KBM-7 (cell line): ENCODE measurements around the gene BMP7.

ENCODE experiments used
- DNase-seq: peaks from one replicate; pipeline ENCODE4 v3.0.0-alpha.2; 2015
- in situ Hi-C: fragments of 300-500 bp; cut with MboI; formaldehyde crosslinking; loops from 2 replicates; pipeline ENCODE4 v1.14.3; 2020; ENCODE audit warnings: low sequenced_read_pairs, low pct_unique_long_range_greater_than_20kb, mixed read lengths

The BMP7 gene

DNA sequence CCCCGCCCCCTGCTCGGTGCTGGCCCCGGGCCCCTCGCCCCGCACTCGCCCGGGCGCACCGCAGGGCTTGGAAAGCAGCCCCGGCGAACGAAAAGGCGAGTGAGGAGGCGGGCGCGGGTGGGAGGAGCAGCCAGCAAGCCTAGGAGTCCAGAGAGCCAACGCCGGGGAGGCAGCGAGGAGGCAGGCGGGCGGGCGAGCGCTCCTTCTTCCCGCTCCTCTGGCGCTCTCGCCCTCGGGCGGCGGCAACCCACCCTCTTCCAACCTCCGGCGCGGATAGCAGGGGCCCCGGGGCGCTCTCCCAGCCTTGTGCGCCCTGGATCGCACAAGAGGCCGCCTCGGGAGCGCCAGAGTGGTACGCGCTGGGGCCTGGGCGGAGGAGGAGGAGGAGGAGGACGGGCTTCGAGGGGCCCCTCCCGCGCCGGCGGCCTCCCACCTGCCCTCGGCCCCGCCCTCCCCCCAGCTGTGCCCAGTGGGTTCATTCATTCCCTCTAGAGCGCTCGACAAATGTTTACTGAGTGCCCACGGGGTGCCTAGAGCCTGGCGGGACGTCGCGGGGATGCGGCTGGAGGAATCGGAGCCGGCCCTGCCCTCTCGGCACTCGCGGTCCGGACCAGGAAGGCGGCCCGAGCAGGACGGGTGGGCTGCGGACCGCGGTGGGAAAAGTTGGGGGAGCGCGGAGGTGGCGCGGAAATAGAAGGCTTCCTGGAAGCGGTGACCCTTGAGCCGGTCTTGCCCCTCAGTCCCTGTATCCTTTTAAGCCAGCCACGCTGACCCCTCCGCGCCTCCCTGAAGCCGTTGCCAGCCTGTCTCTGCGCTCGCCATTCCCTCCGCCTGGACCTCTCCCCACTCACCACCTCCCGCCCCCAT is at the start of gene BMP7:
TSS of gene BMP7 (minus strand) at position 351 of the 867 bp plus-strand sequence. CDS start 519 bp downstream, outside the sequence.
- no peak for DNase-seq
- in situ Hi-C loops: no loop called here

DNA sequence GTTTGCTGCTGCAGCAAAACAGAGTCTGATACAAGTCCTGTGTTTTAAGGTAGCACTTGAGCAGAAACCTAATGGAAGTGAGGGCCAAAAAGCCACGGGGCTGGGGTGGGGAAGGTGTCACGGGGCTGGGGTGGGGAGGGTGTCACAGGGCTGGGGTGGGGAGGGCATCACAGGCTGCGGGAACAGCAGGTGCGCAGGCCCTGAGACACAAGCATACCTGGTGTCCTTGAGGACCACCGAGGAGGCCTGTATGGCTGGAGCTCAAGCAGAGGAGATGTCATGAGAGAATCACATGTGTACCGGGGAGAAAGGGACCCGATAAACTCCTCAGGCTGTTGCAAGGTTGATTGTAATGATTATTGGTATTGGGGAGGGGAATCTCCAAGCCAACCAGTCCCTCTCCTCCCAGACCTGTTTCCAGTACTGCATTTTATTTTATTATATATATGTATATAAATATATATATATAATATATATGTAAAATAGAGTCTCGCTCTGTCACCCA is 49.6 kb upstream of the BMP7 start:
- DNase-seq: no peak
- in situ Hi-C loops: no loop called here

DNA sequence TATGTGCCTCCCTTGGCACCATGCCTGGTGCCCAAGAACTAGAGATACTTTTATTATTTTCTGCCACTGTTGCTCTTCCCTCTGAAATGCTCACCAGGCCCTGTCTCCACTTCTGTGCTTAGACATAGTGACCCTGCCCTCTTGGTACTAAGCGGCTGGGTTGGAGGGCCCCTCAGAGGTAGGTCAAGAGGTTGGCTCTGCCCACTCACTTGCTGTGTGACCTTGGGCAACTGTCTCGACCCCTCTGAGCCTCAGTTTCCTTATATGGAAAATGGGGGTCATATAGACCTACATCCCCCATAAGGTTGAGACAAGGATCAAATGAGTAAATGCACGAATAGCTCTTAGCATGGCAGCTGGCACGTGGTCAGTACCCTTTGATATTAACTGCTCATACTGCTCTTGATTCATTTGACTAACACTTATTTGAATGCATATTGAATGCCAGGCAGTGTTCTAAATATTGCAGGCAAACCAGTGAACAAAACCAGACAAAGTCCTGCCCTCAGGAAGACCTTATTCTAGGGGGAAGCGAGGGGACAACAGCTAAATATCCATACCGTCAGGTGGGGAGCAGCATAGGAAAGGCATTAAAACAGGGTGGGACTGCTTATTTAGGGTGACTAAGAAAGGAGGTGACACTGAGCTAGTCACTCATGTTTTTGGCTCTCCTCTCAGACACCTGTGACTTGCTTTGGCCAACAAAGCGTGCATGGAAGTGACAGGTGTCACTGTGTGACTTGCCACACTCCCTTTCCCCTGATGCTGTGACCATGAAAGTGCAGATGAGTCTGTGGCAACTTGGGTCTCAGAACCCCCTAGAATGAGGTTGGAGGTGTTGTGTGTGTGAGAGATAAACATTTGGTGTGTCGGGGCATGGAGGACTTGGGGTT is 48.9 kb upstream of the BMP7 start:
- no peak for DNase-seq
- in situ Hi-C loops: no loop called here

DNA sequence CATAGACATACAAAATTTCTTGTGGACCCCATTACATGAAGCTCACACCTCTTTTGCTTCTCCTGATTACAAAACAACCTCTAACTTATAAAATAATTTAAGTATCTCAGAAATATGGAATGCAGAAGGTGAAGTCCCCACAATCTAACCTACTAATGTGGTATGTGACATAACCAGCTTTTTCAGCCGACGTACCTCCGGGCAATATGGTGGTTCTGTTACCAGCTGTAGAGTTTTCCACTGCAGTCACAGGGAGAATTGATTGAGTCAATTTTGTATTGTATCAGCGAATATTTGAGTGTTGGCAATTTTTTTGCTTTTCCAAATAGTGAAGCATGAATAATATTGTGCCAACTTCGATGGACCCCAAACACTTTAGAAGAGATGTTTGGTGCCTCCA is 47.5 kb upstream of the BMP7 start:
- DNase-seq: no peak
- in situ Hi-C loops: no loop called here

DNA sequence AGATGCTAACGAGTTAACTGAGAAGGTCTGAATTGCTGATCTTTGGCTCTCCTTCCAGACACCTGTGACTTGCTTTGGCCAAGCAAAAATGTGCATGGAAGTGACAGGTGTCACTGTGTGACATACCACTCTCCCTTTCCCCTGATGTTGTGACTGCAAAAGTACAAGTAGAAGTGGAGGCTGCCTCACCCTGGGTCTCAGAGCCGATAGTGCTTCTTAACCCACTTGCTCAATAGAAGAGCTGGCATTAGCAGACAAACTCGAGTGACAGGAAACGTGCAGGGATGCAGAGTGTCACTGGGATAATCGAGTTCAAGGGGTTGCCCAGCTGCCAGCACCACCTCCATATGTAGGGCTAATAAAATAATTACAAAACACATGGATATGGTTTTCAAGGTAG is 46.8 kb upstream of the BMP7 start:
- in situ Hi-C loops: no loop called here
- no peak for DNase-seq

DNA sequence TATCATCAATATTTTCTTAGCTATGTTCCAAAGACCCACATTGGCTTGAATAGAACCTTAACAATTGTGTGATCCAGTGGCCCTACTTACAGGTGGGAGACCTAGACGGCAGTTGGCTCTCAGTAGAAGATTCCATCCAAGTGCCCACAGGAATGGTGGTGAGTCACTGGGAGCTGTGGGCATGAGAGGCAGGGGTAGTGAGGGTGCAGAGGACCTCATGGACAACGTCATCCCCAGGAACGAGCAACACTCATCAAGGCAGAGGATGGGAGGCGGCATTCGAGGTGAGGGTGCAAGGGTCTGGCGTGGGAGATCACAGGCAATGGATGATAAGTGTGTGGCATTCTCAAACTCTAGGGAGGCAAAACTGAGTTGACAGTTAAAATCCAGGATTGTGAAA is 45.7 kb upstream of the BMP7 start:
- in situ Hi-C loops: no loop called here
- no peak for DNase-seq

DNA sequence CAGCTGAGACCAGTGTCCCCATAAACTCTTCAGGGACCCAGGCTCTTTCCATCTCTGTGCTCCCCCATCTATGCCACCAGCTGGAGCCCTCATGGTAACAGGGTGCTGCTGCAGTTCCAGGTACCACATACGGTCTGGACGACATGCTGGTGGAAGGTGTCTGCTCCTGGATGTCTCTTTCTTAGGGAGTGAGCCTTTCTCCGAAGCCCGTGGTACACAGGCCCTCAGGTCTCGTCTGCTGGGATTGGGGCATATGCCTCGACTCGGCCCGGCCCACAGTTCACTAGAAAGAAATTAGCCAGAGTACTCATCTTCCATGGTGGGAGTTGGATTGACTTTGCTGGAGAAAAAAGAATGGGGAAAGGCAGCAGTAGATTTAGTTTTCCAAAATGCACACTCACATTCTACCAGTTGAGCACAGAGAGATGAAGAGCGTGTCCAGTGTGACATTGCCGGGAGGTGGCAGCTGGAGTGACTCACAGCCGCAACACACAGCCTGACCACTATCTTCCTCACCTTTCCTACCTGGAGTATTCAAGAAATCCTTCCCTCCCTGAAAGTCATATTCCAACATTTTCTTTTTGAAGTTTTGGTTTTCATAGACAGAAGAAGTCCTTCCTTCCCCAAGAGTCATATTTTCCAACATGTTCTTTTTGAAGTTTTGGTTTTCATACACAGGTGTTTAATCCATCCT is 44.5 kb upstream of the BMP7 start:
- DNase-seq: no peak
- in situ Hi-C loops: no loop called here

DNA sequence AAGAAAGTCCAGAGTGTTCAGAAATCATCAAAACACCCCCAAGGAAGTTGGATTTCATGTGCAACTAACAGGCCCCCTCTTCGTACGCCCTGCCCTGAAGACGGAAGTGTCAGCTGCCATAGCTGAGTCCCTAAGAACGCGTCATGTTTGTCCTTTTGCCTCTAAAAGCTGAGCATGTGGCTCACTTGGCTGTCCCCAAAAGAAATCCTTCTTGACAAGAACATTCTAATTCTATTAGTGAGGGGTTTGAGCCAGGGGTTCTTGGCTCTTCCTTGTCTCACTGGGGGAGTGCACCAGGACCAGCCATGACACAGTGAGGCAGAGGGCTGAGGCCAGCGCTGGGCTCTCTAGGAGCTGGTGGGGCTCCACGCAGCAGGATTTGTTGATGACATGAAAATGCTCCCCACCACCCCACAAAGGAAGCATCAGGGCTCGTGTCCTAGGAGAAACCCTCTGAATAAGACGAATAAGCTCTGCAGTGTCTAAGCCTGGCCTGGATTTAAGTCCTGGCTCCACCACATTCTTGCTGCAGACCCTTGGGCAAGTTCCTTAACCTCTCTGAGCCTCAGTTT is 43.2 kb upstream of the BMP7 start:
- DNase-seq: no peak
- in situ Hi-C loops: no loop called here

DNA sequence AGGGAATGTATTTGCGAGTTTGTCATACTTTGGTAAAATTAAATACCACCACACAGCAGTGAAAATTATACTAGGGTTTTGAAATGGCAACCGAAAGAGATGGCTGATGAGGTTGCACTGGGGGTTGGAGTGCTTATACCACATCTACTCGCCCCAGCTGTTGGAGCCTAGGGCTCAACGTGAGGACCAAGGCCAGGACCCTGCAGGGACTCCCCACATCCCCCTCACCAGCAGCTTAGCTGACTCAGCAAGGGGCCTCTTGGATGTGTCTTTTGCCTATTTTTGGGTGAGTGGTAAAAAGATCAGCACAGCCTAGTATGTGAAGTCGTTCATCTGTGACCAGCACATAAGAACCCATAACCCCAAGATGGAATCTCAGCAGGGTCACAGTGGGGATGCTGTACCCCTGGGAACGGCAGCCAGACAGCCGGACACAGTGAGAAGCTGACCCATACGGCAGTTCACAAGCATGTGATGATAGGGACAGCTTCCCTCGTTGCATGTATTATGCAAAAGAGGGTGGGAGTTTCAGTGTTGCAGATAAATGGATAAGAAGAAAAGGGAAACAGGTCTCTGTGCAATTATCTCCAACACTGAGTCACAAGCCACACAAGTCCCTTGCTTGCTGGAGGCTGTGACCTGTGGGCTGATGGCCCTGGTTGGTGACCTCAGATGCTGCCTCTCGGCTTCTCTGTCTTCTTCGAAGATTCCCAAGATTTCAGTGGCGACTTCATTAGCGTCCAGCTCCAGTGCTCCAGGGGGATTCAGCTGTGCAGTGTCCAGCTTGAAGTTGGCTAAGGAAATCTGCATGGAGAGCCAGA is 42.2 kb upstream of the BMP7 start:
- in situ Hi-C loops: no loop called here
- DNase-seq: no peak

DNA sequence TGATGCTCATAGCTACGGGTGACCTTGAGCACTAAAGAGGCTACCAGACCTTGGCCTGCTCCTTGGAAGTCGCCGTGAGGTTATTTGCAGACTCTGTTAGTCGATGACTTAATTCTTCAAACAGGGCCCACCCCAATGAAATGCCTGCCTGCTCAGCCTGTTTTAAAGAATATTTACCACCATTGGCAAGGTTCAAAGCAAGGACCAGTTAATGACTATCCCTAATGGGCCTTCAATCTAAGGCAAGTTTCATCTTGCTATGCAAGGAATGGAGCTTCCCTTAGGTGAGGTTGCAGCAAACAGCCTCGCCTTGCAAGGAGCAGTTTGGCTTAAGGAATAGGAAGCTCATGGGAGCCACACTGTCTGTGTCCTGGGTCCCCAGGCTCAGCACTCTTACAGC is 40.3 kb upstream of the BMP7 start:
- in situ Hi-C loops: no loop called here
- no peak for DNase-seq

DNA sequence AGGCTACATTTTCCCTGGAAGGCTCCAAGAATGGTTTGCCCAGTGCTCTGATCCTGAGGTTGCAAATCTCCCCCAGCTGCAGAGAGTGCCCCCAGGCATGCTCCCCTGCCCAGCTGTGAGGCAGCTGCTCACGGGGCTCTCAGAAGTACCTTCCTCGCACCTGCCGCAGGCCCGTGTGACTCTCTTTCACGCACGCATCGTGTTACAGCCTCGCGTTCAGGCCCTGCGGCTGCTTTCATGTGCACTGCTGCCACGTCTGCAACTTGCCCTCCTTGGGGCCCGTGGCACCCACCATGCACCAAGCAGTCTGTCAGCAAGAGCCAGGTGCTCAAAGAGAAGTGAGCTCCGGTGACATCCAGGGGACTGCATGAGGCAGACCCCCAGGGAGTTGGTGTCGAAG is 34.6 kb upstream of the BMP7 start:
- in situ Hi-C loops: no loop called here
- no peak for DNase-seq

DNA sequence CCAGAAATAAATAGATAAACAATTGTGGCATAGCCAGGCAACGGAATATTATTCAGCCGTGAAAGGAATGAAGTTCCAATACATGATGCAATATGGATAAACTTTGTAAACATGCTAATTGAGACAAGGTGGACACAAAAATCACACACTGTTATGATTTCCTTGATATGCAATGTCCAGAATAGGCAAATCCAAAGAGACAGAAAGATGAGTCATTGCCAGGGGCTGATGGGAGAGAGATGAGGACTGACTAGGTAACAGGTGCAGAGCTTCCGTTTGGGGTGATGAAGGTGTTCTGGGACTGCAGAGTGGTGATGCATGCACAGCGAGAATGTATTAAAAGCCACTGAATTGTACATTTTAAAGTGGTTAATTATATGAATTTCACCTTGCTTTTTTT is 32.0 kb upstream of the BMP7 start:
- in situ Hi-C loops: no loop called here
- no peak for DNase-seq

DNA sequence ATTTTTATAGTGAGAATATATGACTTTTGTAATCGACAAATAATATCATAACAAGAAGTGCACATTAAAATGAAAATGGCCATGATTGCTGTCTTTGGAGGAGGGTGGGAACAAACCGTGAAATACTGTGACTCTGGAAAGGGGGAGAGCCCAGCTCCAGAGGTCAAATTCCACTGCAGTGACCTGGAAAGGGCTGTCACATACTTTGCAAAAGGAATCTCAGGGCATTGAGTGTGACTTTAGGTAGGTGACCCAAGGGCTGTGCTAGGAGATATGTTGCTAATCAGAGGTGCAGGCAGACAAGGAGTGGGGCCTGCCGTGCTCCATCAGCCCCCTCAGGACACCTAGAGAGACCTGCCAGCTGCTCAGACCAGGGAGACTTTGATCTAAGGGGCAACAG is 28.1 kb upstream of the BMP7 start:
- in situ Hi-C loops: no loop called here
- DNase-seq: no peak

DNA sequence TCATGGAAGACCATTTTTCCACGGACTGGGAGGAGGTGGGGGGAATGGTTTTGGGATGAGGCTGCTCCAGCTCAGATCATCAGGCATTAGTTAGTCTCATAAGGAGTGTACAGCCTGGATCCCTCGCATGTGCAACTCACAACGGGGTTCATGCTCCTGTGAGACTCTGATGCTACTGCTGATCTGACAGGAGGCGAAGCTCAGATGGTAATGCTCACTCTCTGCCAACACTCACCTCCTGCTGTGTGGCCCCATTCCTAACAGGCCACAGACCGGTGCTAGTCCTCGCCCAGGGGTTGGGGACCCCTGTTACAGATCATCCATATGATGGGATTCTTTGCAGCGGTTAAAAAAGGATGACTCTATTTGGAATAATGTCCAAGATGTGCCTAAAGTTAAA is 27.6 kb upstream of the BMP7 start:
- no peak for DNase-seq
- in situ Hi-C loops: no loop called here

DNA sequence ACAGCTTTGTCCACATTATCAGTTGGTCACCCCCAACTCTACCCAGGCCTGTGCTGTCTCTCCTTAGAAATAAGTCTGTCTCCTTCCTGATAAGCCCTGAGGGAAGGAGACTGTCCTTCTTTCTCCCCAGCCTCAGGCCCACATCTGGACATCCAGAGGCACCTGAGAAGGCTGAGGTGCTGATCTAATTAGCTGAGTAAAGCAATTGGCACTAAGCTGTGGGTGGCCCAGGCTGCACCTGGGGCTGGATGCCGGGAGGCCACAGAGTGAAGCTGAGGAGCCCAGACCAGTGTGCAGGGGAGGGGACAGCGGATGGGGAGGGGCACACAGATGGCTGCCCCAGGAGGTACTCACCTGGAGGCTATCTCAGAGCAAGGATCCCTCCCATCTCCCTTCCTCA is 26.2 kb upstream of the BMP7 start:
- in situ Hi-C loops: no loop called here
- no peak for DNase-seq

DNA sequence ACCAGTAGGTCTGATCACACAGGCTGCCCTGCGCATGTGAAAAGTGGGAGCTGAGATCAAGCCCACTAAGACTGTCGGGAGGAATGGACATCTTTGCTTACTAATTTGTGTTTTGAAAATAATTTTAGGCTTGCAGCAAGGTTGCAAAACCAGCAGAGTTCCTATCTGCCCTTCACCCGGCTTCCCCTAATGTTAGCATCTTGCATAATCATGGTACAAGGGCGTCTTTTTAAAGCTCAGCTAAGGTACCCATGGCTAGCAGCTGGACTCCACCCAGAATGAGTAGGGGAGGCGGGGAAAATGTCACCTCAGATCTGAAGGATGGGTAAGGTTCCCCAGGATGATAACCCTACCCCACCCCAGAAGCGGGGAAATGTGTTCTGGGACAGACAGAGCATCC is 25.3 kb upstream of the BMP7 start:
- DNase-seq: no peak
- in situ Hi-C loops: no loop called here

DNA sequence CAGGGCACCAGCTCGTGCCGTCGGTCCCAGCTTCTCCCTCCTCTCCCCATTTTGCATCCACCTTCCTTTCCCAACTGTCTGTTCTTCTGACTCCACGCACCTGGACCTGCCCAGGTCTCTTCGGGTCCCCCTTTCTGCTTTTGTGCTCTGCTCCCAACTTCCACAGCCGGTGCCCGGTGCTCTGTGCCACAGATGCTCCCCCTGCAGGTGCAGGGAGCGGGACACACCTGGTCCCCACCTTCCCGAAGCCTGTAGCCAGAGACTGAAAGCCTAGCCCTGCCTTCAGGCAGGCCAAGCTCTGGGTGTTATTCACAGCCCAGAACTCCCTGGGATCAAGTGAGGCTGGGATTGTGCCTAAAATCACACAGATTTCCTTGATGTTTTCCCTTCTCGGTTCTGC is 24.6 kb upstream of the BMP7 start:
- in situ Hi-C loops: no loop called here
- DNase-seq: no peak

DNA sequence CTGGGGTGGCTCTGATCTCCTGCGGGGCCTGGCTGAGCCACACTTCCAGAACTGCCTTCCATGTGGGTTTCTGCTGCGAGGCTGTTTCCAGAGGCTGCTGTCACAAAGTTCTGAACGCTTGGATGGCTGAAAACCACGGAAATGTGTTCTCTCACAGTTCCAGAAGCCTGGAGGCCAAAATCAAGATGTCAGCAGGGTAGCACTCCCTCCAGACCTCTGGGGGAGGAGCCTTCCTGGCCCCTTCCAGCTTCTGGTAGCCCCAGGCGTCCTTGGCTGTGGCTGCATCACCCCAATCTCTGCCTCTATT is 23.7 kb upstream of the BMP7 start:
- in situ Hi-C loops: no loop called here
- DNase-seq: no peak
